DOHH2 (cell line): ENCODE data around the gene MYO18B.

ENCODE experiments used
- EZH2phosphoT487 ChIP-seq: fragments of 200-600 bp; sonication (generic); IDR thresholded peaks from 2 replicates; pipeline ENCODE4 v1.6.1; 2017; ENCODE audit warnings: borderline replicate concordance, mild to moderate bottlenecking, antibody characterized with exemption, low read length, moderate library complexity, mixed read lengths
- TF ChIP-seq, protein P1 (sequence below): fragments of 200-600 bp; sonication (generic); IDR thresholded peaks from one replicate; pipeline ENCODE4 v1.5.1; 2014; ENCODE audit warnings: antibody characterized with exemption, mild to moderate bottlenecking, low read depth, low read length; ENCODE audit not compliant: poor library complexity, severe bottlenecking

DNA sequence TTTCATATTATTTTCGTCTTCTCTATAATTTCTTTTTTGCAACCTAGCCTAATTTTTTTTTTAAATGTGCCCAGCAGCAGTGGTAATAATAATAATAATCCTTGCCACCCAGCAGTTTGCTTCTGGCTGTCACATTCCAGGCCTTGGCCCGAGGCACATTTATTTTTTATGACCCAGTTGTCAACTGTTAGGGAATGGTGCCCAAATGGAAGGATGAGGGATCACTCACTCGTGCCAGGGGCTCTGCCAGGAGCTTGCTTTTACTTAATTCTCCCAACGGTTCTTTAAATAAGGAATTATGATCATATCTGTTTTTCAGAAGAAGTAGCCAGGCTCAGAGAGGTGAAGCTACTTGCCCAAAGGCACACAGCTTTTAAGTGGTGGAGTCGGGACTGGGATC, 49.6 kb downstream of the MYO18B start:
- TF ChIP-seq, protein P1, sequence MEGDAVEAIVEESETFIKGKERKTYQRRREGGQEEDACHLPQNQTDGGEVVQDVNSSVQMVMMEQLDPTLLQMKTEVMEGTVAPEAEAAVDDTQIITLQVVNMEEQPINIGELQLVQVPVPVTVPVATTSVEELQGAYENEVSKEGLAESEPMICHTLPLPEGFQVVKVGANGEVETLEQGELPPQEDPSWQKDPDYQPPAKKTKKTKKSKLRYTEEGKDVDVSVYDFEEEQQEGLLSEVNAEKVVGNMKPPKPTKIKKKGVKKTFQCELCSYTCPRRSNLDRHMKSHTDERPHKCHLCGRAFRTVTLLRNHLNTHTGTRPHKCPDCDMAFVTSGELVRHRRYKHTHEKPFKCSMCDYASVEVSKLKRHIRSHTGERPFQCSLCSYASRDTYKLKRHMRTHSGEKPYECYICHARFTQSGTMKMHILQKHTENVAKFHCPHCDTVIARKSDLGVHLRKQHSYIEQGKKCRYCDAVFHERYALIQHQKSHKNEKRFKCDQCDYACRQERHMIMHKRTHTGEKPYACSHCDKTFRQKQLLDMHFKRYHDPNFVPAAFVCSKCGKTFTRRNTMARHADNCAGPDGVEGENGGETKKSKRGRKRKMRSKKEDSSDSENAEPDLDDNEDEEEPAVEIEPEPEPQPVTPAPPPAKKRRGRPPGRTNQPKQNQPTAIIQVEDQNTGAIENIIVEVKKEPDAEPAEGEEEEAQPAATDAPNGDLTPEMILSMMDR = no peak
- TF ChIP-seq EZH2phosphoT487 = no peak
